Measurements from ENCODE around the gene KIZ.

KIZ gene

GRCh38 chr20:21202259-21202658, 76.4 kb downstream of the KIZ start:
- no peak for TF ChIP-seq CTCF (IDR thresholded peaks at IDR 0.05)

GRCh38 chr20:21203088-21203656, 77.3 kb downstream of the KIZ start:
- no peak for TF ChIP-seq CTCF (IDR thresholded peaks at IDR 0.05)

- TF ChIP-seq CTCF (IDR thresholded peaks at IDR 0.05), result no peak
Measured at GRCh38 chr20:21206584-21206983, 80.7 kb downstream of the KIZ start.

- TF ChIP-seq CTCF (IDR thresholded peaks at IDR 0.05), result no peak
Measured at GRCh38 chr20:21208999-21209398, 83.1 kb downstream of the KIZ start.

- no peak for TF ChIP-seq CTCF (IDR thresholded peaks at IDR 0.05)
Measured at GRCh38 chr20:21209668-21210067, 83.8 kb downstream of the KIZ start.

- TF ChIP-seq CTCF (IDR thresholded peaks at IDR 0.05), result no peak
Measured at GRCh38 chr20:21213691-21214090, 87.8 kb downstream of the KIZ start.

GRCh38 chr20:21214431-21214830, 88.5 kb downstream of the KIZ start:
- no peak for TF ChIP-seq CTCF (IDR thresholded peaks at IDR 0.05)

GRCh38 chr20:21219686-21220085, 93.8 kb downstream of the KIZ start:
- TF ChIP-seq CTCF (IDR thresholded peaks at IDR 0.05), result no peak

All from LNCAP (cell line).